Lower leg skin (tissue), 3 donors: Measurements from ENCODE around the gene OR4K2.

ENCODE experiments used
- POLR2A ChIP-seq, 2 donors: fragments of 450-650 bp; IDR thresholded peaks; one replicate each; pipeline ENCODE4 v1.6.1; 2016 to 2017; ENCODE audit warnings: antibody characterized with exemption in 2 of 2, mild to moderate bottlenecking in 1 of 2, moderate library complexity in 1 of 2
- TF ChIP-seq, protein P1 (sequence below), 3 donors: fragments of 450-650 bp; IDR thresholded peaks; one replicate each; pipeline ENCODE4 v1.5.1; 2016; ENCODE audit warnings: antibody characterized with exemption in 3 of 3, mild to moderate bottlenecking in 3 of 3, moderate library complexity in 2 of 3

DNA sequence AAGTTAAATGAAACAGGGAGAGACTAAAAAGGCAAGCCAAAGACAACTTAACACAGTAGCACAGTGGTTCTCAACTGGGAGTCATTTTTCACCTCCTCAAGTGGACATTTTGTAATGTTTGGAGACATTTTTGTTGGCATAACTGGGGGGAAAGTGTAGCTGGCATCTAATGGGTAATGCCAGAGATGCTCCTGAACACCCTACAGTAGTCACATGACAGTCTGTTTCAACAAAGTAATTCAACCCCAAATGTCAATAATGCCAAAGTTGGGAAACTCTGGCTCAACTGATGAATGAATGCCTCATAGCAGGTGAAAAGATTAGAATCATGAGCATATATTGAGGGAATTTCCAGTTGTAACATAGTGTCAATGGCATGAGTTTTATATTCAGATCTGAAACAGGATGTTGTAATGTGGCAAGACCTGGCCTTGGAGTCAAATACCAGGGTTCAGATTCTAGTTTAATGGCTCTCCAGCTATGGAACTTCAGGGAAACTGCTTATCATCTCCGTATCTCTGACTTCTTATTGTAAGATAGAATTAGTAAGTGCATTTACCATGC, 43.1 kb downstream of the OR4K2 start:
- TF ChIP-seq POLR2A (IDR thresholded peaks at IDR 0.05), result no peak
- TF ChIP-seq, protein P1, sequence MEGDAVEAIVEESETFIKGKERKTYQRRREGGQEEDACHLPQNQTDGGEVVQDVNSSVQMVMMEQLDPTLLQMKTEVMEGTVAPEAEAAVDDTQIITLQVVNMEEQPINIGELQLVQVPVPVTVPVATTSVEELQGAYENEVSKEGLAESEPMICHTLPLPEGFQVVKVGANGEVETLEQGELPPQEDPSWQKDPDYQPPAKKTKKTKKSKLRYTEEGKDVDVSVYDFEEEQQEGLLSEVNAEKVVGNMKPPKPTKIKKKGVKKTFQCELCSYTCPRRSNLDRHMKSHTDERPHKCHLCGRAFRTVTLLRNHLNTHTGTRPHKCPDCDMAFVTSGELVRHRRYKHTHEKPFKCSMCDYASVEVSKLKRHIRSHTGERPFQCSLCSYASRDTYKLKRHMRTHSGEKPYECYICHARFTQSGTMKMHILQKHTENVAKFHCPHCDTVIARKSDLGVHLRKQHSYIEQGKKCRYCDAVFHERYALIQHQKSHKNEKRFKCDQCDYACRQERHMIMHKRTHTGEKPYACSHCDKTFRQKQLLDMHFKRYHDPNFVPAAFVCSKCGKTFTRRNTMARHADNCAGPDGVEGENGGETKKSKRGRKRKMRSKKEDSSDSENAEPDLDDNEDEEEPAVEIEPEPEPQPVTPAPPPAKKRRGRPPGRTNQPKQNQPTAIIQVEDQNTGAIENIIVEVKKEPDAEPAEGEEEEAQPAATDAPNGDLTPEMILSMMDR (IDR thresholded peaks at IDR 0.05), result no peak
